Prostate gland (tissue), 2 donors: ENCODE measurements around the gene ACADL.

Experiments
- POLR2A ChIP-seq: fragments of 450-650 bp; IDR thresholded peaks from one replicate; pipeline ENCODE4 v1.6.1; 2016; ENCODE audit warnings: antibody characterized with exemption, mild to moderate bottlenecking
- POLR2AphosphoS5 ChIP-seq: sonication (generic); formaldehyde crosslinking; IDR thresholded peaks from one replicate; pipeline ENCODE4 v1.6.1; 2017; ENCODE audit warnings: antibody characterized with exemption
- TF ChIP-seq, protein P1 (sequence below), 4 experiments: fragments of 200-600 bp in 2 of 4; fragments of 450-650 bp in 2 of 4; sonication (generic) in 2 of 4; IDR thresholded peaks; 1 replicate in 3 of 4; 2 replicates in 1 of 4; pipeline ENCODE4 v1.5.1; 2016 to 2019; ENCODE audit warnings: antibody characterized with exemption in 4 of 4, mild to moderate bottlenecking in 2 of 4, moderate library complexity in 2 of 4

DNA sequence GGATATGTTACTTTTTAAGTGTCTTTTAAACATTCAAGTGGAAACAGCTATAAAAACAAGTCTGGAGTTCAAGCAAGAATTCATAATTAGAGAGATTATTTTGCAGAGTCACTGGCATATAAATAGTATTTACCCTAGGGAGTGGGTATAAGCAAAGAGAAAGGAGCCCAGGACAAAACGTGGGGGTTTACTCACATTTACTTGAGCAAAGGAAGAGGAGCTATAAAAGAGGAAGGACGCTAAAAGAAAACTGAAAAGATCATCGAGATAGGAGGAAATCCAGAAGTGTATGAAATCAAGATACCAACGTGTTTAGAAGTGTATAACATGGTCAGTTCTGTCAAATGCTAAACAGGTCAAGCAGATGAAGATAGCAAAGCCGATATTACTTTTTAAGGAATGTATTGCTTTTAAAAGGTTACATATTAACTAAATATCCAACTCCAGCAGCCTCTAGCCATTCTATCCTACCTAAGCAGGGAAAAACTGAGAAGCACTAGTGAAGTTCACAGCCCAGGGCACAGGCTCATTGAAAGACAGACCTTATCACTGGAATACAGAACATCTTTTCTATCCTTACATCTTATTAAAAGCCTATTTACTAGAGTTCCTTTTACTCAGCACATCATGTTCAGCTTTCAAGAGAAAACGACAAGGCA is 62.7 kb downstream of the ACADL start:
- TF ChIP-seq, protein P1, sequence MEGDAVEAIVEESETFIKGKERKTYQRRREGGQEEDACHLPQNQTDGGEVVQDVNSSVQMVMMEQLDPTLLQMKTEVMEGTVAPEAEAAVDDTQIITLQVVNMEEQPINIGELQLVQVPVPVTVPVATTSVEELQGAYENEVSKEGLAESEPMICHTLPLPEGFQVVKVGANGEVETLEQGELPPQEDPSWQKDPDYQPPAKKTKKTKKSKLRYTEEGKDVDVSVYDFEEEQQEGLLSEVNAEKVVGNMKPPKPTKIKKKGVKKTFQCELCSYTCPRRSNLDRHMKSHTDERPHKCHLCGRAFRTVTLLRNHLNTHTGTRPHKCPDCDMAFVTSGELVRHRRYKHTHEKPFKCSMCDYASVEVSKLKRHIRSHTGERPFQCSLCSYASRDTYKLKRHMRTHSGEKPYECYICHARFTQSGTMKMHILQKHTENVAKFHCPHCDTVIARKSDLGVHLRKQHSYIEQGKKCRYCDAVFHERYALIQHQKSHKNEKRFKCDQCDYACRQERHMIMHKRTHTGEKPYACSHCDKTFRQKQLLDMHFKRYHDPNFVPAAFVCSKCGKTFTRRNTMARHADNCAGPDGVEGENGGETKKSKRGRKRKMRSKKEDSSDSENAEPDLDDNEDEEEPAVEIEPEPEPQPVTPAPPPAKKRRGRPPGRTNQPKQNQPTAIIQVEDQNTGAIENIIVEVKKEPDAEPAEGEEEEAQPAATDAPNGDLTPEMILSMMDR (IDR thresholded peaks at IDR 0.05): no peak
- TF ChIP-seq POLR2AphosphoS5: no peak
- TF ChIP-seq POLR2A: no peak
